ENCODE data around the gene ADSS1.

The ADSS1 gene

DNA sequence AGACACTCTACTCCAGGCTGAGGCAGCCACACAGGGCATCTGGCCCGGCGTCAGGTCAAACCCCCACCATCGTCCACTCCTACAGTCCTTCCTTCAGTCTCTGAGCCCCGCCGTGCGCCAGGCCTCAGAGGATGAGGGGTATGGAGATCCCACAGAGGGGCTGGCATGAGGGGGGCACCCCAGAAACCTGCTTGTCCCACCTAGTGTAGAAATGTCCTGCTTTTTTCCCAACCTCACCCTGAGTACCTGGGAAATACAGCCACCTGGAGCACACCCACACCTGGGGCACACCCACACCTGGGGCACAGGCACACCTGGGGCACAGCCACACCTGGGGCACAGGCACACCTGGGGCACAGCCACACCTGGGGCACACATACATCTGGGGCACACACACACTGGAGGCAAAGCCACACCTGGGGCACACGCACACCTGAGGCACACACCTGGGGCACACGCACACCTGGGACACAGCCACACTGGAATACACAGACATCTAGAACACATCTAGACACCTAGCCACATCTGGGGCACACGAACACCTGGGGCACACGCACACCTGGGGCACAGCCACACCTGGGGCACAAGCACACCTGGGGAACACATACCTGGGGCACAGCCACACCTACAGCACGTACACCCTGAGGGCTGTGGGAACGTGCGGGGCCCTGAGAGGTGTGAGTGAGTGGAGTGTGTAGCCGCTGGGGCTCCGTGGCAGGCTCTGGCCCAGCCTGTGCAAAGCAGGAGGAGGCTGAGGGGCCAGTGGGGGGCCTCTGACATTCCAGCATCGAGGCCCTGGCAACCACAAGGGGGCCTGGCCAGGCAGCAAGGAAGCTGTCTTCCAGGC, 53.2 kb downstream of the ADSS1 start:
- H3K4me3 ChIP-seq (ENCODE audit: low read length in 2 of 2): no peak overlapping the region
- no peaks in the 10 kb centered on the region for H3K9me3 ChIP-seq (ENCODE audit: control insufficient read depth in 2 of 2, low read length in 2 of 2)
- H3K36me3 ChIP-seq (ENCODE audit: control insufficient read depth in 2 of 2, insufficient read depth in 2 of 2, low read length in 2 of 2): peaks cover 23 to 25% of the 10 kb centered on the region in 2 donors
- H3K27me3 ChIP-seq (ENCODE audit: control insufficient read depth in 2 of 2, insufficient read depth in 2 of 2, low read length in 2 of 2): no peaks in the 10 kb centered on the region
- H3K4me1 ChIP-seq (ENCODE audit: control insufficient read depth in 2 of 2, insufficient read depth in 2 of 2, low read length in 2 of 2): no peaks in the 10 kb centered on the region
- no peak overlapping the region for H3K27ac ChIP-seq (ENCODE audit: low read depth in 2 of 2, low read length in 2 of 2)
- no peak overlapping the region for H3K9ac ChIP-seq (ENCODE audit: low read depth in 1 of 2, low read length in 2 of 2)

DNA sequence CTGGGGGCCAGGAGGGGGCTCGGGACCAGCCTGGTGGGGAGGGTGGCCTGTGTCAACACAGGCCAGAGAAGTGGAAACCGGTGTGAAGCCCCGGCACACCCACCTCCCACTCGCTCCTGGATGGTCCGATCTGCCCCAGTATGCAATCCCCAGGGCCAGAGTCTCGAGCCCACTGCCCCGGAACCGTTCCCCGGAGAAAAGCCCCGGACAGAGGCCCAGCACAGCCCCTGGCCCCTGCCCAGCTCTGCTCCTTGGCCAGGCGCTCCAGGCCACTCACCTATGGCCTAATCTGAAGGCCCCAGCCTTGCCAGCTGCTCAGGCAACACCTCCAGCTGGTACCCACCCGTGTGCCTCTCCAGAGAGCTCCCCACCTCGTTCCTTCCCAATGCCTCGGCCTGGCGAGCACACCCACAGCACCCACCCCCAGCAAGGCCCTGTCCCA, 53.8 kb downstream of the ADSS1 start:
- Histone ChIP-seq H3K27ac (ENCODE audit: low read depth in 2 of 2, low read length in 2 of 2) (no peak overlapping the region), H3K36me3 (ENCODE audit: control insufficient read depth in 2 of 2, insufficient read depth in 2 of 2, low read length in 2 of 2) (peaks cover 19 to 20% of the 10 kb centered on the region in 2 donors), H3K4me3 (ENCODE audit: low read length in 2 of 2) (no peak overlapping the region), H3K9ac (ENCODE audit: low read depth in 1 of 2, low read length in 2 of 2) (no peak overlapping the region), H3K4me1 (ENCODE audit: control insufficient read depth in 2 of 2, insufficient read depth in 2 of 2, low read length in 2 of 2) (no peaks in the 10 kb centered on the region), H3K9me3 (ENCODE audit: control insufficient read depth in 2 of 2, low read length in 2 of 2) (no peaks in the 10 kb centered on the region), H3K27me3 (ENCODE audit: control insufficient read depth in 2 of 2, insufficient read depth in 2 of 2, low read length in 2 of 2) (no peaks in the 10 kb centered on the region)

GRCh38 chr14:104778694-104779331, 54.8 kb downstream of the ADSS1 start:
- H3K36me3 ChIP-seq (ENCODE audit: control insufficient read depth in 2 of 2, insufficient read depth in 2 of 2, low read length in 2 of 2): peaks cover 15% of the 10 kb centered on the region in 2 donors
- H3K27me3 ChIP-seq (ENCODE audit: control insufficient read depth in 2 of 2, insufficient read depth in 2 of 2, low read length in 2 of 2): no peaks in the 10 kb centered on the region
- H3K4me1 ChIP-seq (ENCODE audit: control insufficient read depth in 2 of 2, insufficient read depth in 2 of 2, low read length in 2 of 2): no peaks in the 10 kb centered on the region
- H3K9me3 ChIP-seq (ENCODE audit: control insufficient read depth in 2 of 2, low read length in 2 of 2): no peaks in the 10 kb centered on the region
- no peak overlapping the region for H3K4me3 ChIP-seq (ENCODE audit: low read length in 2 of 2)
- no peak overlapping the region for H3K9ac ChIP-seq (ENCODE audit: low read depth in 1 of 2, low read length in 2 of 2)
- H3K27ac ChIP-seq (ENCODE audit: low read depth in 2 of 2, low read length in 2 of 2): no peak overlapping the region

- H3K27ac ChIP-seq (ENCODE audit: low read depth in 2 of 2, low read length in 2 of 2): no peak overlapping the region
- H3K9me3 ChIP-seq (ENCODE audit: control insufficient read depth in 2 of 2, low read length in 2 of 2): no peaks in the 10 kb centered on the region
- no peak overlapping the region for H3K4me3 ChIP-seq (ENCODE audit: low read length in 2 of 2)
- H3K27me3 ChIP-seq (ENCODE audit: control insufficient read depth in 2 of 2, insufficient read depth in 2 of 2, low read length in 2 of 2): no peaks in the 10 kb centered on the region
- H3K9ac ChIP-seq (ENCODE audit: low read depth in 1 of 2, low read length in 2 of 2): no peak overlapping the region
- H3K36me3 ChIP-seq (ENCODE audit: control insufficient read depth in 2 of 2, insufficient read depth in 2 of 2, low read length in 2 of 2): peaks cover 7 to 11% of the 10 kb centered on the region in 2 donors
- no peaks in the 10 kb centered on the region for H3K4me1 ChIP-seq (ENCODE audit: control insufficient read depth in 2 of 2, insufficient read depth in 2 of 2, low read length in 2 of 2)
Measured at GRCh38 chr14:104779776-104780512, 55.9 kb downstream of the ADSS1 start.

DNA sequence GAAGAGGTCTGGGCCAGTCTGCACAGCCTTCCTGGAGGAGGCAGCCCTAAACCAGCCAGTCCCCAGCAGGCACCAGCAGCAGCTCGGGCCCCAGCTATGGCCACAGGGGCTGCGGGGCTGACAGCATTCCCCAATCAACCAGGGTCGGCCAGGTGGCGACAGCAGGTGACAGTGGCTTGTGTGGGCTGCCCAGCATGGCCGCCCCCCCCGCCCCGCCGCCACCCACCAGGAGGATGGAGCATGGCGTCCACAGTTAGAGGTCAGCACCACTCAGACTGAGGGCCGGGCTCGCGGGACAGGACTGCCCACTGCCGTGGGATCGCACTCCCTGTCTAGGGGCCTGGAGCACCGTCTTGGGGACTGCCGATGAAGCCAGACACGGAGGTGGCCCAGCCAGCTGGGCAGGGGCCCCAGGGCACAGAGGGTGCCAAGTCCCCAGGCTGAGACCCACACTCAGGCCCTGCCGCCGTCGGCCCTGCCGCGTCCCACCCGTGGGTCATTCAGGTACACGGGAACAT, 56.5 kb downstream of the ADSS1 start:
- H3K4me1 ChIP-seq (ENCODE audit: control insufficient read depth in 2 of 2, insufficient read depth in 2 of 2, low read length in 2 of 2): no peaks in the 10 kb centered on the region

DNA sequence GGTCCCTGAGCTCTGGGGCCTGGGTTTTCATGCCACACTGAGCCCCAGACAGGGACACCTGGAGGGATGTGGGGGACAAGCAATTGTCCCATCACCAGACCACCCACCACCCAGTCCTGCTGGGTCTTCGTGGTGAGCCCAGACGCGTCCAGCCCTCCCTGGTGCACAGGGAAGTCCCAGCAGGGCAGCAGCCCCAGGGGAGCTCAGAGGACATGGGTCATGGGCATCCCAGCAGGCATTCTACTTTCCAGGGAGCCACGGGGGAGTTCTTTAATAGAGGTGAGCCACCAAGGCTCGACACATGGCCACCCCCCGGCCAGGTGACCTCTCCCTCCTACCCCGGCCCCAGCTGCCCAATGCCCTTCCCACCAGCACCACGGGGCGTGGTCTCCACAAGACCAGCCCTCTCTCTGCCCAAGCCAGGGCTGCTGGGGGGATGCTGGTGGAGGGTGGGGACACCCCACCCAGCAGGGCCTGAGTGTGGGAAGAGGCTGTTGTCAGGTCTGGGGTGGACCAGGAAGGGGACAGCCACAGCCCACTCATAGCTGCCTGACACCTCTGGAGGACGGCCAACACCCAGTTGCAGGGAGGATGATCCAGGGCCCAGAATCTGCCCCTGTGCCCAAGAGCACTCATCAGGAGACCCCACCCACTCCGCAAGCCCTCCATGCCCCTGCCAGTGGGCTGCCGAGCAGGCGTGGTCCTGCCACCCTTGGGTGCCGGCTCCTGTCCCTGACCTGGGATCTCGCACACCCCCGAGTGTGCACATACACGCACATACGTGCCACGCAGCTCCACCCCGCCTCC, 57.4 kb downstream of the ADSS1 start:
- no peaks in the 10 kb centered on the region for H3K27me3 ChIP-seq (ENCODE audit: control insufficient read depth in 2 of 2, insufficient read depth in 2 of 2, low read length in 2 of 2)
- no peak overlapping the region for H3K4me3 ChIP-seq (ENCODE audit: low read length in 2 of 2)
- no peaks in the 10 kb centered on the region for H3K9me3 ChIP-seq (ENCODE audit: control insufficient read depth in 2 of 2, low read length in 2 of 2)
- no peak overlapping the region for H3K27ac ChIP-seq (ENCODE audit: low read depth in 2 of 2, low read length in 2 of 2)
- H3K36me3 ChIP-seq (ENCODE audit: control insufficient read depth in 2 of 2, insufficient read depth in 2 of 2, low read length in 2 of 2): peaks cover 2 to 7% of the 10 kb centered on the region in 2 donors
- no peaks in the 10 kb centered on the region for H3K4me1 ChIP-seq (ENCODE audit: control insufficient read depth in 2 of 2, insufficient read depth in 2 of 2, low read length in 2 of 2)
- no peak overlapping the region for H3K9ac ChIP-seq (ENCODE audit: low read depth in 1 of 2, low read length in 2 of 2)

More for the DNA sequence above, 56.5 kb downstream of the ADSS1 start:
- Histone ChIP-seq H3K27ac (ENCODE audit: low read depth in 2 of 2, low read length in 2 of 2) (no peak overlapping the region), H3K9me3 (ENCODE audit: control insufficient read depth in 2 of 2, low read length in 2 of 2) (no peaks in the 10 kb centered on the region), H3K9ac (ENCODE audit: low read depth in 1 of 2, low read length in 2 of 2) (no peak overlapping the region), H3K36me3 (ENCODE audit: control insufficient read depth in 2 of 2, insufficient read depth in 2 of 2, low read length in 2 of 2) (peaks cover 6 to 7% of the 10 kb centered on the region in 2 donors), H3K27me3 (ENCODE audit: control insufficient read depth in 2 of 2, insufficient read depth in 2 of 2, low read length in 2 of 2) (no peaks in the 10 kb centered on the region), H3K4me3 (ENCODE audit: low read length in 2 of 2) (no peak overlapping the region)

DNA sequence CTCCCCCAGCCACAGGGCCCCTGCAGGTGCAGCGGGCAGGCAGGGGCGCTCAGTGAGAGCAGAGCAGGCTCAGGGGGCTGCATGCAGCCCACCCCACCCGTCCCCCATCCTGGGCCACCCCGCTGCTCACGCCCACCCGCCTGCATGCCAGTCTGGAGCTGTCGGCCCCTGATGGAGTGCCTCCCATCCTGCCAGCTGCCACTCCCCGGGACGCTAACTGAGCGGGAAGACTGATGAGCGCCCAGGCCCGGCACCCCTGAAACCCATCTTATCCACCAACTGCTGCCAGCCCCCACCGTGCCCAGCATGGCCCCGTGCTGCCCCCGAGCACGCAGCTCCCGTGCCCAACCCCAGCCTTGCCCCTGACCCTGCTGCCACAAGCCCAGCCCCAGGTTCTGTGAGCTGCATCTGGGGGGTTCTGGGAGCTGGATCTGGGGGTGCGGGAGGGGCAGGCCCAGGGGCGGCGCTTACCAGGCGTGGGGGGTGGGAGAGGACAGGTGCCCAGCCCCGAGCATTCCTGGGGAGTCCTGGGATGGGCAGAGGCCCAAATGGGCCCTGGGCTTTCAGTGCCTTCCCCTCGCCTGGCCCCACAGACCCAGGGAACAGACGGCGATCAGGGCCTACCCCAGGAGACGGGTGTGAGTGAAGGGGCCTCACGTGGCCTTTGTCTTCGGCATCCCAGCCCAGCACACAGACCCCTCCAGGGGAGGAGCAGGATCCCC, 58.2 kb downstream of the ADSS1 start:
- Histone ChIP-seq H3K36me3 (ENCODE audit: control insufficient read depth in 2 of 2, insufficient read depth in 2 of 2, low read length in 2 of 2) (peaks cover 0 to 5% of the 10 kb centered on the region in 2 donors), H3K4me1 (ENCODE audit: control insufficient read depth in 2 of 2, insufficient read depth in 2 of 2, low read length in 2 of 2) (peaks cover 0 to under 1% of the 10 kb centered on the region in 2 donors), H3K9ac (ENCODE audit: low read depth in 1 of 2, low read length in 2 of 2) (no peak overlapping the region), H3K27ac (ENCODE audit: low read depth in 2 of 2, low read length in 2 of 2) (no peak overlapping the region), H3K27me3 (ENCODE audit: control insufficient read depth in 2 of 2, insufficient read depth in 2 of 2, low read length in 2 of 2) (no peaks in the 10 kb centered on the region), H3K4me3 (ENCODE audit: low read length in 2 of 2) (no peak overlapping the region), H3K9me3 (ENCODE audit: control insufficient read depth in 2 of 2, low read length in 2 of 2) (no peaks in the 10 kb centered on the region)

GRCh38 chr14:104782808-104783139, 58.7 kb downstream of the ADSS1 start:
- H3K9ac ChIP-seq (ENCODE audit: low read depth in 1 of 2, low read length in 2 of 2): no peak overlapping the region
- H3K27ac ChIP-seq (ENCODE audit: low read depth in 2 of 2, low read length in 2 of 2): no peak overlapping the region
- H3K4me1 ChIP-seq (ENCODE audit: control insufficient read depth in 2 of 2, insufficient read depth in 2 of 2, low read length in 2 of 2): peaks cover 0 to 3% of the 10 kb centered on the region in 2 donors
- peaks cover 0 to 6% of the 10 kb centered on the region in 2 donors for H3K36me3 ChIP-seq (ENCODE audit: control insufficient read depth in 2 of 2, insufficient read depth in 2 of 2, low read length in 2 of 2)
- no peak overlapping the region for H3K4me3 ChIP-seq (ENCODE audit: low read length in 2 of 2)
- H3K27me3 ChIP-seq (ENCODE audit: control insufficient read depth in 2 of 2, insufficient read depth in 2 of 2, low read length in 2 of 2): no peaks in the 10 kb centered on the region
- no peaks in the 10 kb centered on the region for H3K9me3 ChIP-seq (ENCODE audit: control insufficient read depth in 2 of 2, low read length in 2 of 2)

Measured in mucosa of rectum (tissue), 2 donors.